ENCODE results near the gene CADM1.

DNA sequence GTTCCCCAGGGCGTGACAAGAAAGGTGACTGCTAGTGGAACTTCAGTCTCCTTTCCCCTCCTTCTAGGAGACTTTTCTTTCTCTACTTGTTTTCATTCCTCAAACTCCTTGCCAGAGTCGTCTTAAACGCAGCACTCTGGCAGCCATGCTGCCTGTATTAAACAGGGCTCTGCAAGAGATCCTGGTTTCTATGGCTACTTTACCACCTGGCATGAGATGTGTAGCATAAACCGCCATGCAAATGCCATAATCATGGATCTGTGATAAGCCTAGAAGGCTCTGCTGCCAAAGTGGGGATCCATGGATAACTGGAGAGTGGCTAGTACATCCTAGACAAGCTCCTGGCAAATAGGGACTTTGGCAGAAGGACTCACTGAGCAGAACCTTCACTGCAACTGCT, 321.1 kb downstream of the CADM1 start:
- TF ChIP-seq, protein P1, sequence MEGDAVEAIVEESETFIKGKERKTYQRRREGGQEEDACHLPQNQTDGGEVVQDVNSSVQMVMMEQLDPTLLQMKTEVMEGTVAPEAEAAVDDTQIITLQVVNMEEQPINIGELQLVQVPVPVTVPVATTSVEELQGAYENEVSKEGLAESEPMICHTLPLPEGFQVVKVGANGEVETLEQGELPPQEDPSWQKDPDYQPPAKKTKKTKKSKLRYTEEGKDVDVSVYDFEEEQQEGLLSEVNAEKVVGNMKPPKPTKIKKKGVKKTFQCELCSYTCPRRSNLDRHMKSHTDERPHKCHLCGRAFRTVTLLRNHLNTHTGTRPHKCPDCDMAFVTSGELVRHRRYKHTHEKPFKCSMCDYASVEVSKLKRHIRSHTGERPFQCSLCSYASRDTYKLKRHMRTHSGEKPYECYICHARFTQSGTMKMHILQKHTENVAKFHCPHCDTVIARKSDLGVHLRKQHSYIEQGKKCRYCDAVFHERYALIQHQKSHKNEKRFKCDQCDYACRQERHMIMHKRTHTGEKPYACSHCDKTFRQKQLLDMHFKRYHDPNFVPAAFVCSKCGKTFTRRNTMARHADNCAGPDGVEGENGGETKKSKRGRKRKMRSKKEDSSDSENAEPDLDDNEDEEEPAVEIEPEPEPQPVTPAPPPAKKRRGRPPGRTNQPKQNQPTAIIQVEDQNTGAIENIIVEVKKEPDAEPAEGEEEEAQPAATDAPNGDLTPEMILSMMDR (IDR thresholded peaks at IDR 0.05): no peak
- TF ChIP-seq POLR2AphosphoS5 (IDR thresholded peaks at IDR 0.05): no peak

Data from prostate gland (tissue), 2 donors.